PFSK-1 (cell line): ENCODE measurements around the gene IER5.

Experiments used
- FOXP2 ChIP-seq: optimal IDR thresholded peaks from 2 replicates; pipeline ENCODE3; 2011; ENCODE audit warnings: borderline replicate concordance, control low read depth, inconsistent platforms; ENCODE audit not compliant: insufficient read depth; ENCODE audit errors: extremely low read length, extremely low read depth
- POLR2AphosphoS5 ChIP-seq: IDR thresholded peaks from 2 replicates; pipeline ENCODE4 v1.6.1; 2012; ENCODE audit warnings: low read depth, mild to moderate bottlenecking, control low read depth, low read length, moderate library complexity
- SIN3A ChIP-seq: IDR thresholded peaks from 2 replicates; pipeline ENCODE4 v1.6.1; 2012; ENCODE audit warnings: mild to moderate bottlenecking, low read length, moderate library complexity, borderline replicate concordance; ENCODE audit not compliant: insufficient read depth
- TAF1 ChIP-seq: IDR thresholded peaks from 2 replicates; pipeline ENCODE4 v1.6.1; 2012; ENCODE audit warnings: low read length, control low read depth, borderline replicate concordance; ENCODE audit not compliant: insufficient read depth
- TF ChIP-seq, protein P1 (sequence below), 2 experiments: IDR thresholded peaks; 2 replicates each; pipeline versions ENCODE4 v1.6.1 to v1.8.0; 2011 to 2012; ENCODE audit warnings: low read depth in 2 of 2, low read length in 2 of 2, control low read depth in 1 of 2, inconsistent platforms in 1 of 2, mild to moderate bottlenecking in 1 of 2, moderate library complexity in 1 of 2; ENCODE audit not compliant: insufficient read depth in 1 of 2

Gene IER5

GRCh38 chr1:181084606-181084969, 3.9 kb upstream of the IER5 start:
- TF ChIP-seq FOXP2 (no peak), SIN3A (no peak), TAF1 (no peak), POLR2AphosphoS5 (no peak)
- TF ChIP-seq, protein P1, sequence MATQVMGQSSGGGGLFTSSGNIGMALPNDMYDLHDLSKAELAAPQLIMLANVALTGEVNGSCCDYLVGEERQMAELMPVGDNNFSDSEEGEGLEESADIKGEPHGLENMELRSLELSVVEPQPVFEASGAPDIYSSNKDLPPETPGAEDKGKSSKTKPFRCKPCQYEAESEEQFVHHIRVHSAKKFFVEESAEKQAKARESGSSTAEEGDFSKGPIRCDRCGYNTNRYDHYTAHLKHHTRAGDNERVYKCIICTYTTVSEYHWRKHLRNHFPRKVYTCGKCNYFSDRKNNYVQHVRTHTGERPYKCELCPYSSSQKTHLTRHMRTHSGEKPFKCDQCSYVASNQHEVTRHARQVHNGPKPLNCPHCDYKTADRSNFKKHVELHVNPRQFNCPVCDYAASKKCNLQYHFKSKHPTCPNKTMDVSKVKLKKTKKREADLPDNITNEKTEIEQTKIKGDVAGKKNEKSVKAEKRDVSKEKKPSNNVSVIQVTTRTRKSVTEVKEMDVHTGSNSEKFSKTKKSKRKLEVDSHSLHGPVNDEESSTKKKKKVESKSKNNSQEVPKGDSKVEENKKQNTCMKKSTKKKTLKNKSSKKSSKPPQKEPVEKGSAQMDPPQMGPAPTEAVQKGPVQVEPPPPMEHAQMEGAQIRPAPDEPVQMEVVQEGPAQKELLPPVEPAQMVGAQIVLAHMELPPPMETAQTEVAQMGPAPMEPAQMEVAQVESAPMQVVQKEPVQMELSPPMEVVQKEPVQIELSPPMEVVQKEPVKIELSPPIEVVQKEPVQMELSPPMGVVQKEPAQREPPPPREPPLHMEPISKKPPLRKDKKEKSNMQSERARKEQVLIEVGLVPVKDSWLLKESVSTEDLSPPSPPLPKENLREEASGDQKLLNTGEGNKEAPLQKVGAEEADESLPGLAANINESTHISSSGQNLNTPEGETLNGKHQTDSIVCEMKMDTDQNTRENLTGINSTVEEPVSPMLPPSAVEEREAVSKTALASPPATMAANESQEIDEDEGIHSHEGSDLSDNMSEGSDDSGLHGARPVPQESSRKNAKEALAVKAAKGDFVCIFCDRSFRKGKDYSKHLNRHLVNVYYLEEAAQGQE (IDR thresholded peaks at IDR 0.05; ENCODE audit: insufficient read depth in 1 of 2, low read depth in 2 of 2, low read length in 2 of 2) = no peak

DNA sequence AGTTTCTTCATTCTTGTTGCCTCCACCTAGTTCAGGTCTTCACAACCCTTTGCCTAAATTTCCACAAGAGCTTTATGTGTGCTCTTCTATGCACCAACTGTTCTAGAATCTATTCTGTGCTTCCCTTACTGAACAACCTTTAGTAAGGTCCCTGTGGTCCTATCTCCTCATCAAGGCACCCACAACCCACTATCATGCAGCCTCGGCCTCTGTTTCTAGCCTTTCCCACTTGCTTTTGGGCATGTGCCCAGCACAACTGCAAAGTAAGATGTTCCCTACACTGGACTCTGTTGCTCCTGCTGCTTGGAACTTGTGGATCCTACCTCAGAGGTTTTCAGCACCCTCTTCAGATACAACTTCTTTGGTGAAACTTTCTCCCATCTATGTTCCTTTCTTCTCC, 2.4 kb upstream of the IER5 start:
- TF ChIP-seq, protein P1 (IDR thresholded peaks at IDR 0.05; ENCODE audit: insufficient read depth in 1 of 2, low read depth in 2 of 2, low read length in 2 of 2) = no peak
- TF ChIP-seq POLR2AphosphoS5 (no peak), TAF1 (no peak), FOXP2 (no peak)

DNA sequence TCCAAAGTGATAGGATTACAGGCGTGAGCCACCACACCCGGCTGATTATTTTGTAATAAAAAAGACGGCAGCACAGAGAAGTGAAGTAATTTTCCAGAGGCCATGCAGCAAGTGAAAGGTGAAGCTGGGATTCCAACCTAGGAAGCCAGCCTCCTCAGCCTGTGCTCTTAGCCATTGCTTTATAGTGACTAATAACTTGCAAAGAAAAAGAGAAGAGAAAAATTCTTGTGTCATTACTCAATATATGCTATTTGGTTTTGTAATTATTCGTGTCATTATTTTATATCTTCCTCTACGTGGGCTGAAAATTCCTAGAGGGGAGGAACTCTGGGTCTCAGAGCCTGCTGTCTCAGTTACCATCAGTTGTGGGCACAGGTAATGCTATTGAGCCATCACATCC, 1.6 kb upstream of the IER5 start:
- TF ChIP-seq POLR2AphosphoS5 (no peak), FOXP2 (no peak), SIN3A (no peak), TAF1 (no peak)
- TF ChIP-seq, protein P1 (IDR thresholded peaks at IDR 0.05; ENCODE audit: insufficient read depth in 1 of 2, low read depth in 2 of 2, low read length in 2 of 2) = no peak

DNA sequence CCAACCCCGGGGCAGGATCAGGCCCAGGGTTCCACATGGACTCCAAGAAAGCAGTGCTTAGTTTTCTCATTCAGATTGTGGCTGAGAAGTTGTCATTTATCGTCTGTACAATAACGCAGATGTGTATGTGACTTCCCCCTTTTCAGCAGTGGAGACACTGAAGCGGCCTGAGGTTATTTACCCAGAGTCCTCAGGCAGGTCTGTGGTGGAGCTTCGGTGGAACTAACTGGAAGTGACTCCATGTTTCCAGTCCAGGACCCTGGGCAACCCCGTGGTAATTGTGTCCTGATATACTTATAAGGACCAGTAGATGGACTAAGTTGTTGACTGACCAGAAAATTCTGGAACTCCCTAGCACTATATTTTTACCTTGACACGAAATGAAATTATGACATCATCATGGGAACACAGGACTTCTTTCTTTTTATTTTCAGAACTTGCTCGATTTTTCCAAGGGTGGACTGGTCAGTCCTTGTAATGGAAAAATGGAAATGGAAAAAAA, 1.0 kb upstream of the IER5 start:
- TF ChIP-seq TAF1 (no peak), FOXP2 (no peak), POLR2AphosphoS5 (no peak), SIN3A (no peak)
- TF ChIP-seq, protein P1 (IDR thresholded peaks at IDR 0.05; ENCODE audit: insufficient read depth in 1 of 2, low read depth in 2 of 2, low read length in 2 of 2) = no peak
